ENCODE results near the gene KLF12. TPM values are rescaled to one million over a fixed set of nuclear protein-coding genes. Genes with fewer than 3 reads are reported as not detected.

KLF12 gene
- total RNA-seq, 1 experiment from 2014 or later: 7.8 TPM

- Histone ChIP-seq H4K20me1 (ENCODE audit: insufficient read depth) (no peaks in the 10 kb centered on the region), H3K9me3 (ENCODE audit: control insufficient read depth in 1 of 2, insufficient read depth in 1 of 2, low read depth in 1 of 2, low read length in 2 of 2) (no peaks in the 10 kb centered on the region), H3K4me1 (ENCODE audit: control insufficient read depth in 1 of 2, insufficient read depth in 2 of 2, low read length in 2 of 2) (no peaks in the 10 kb centered on the region), H3K4me2 (ENCODE audit: low read length) (no peak overlapping the region), H3K9me2 (ENCODE audit: insufficient read depth) (no peaks in the 10 kb centered on the region), H3K27ac (ENCODE audit: low read depth, low read length) (no peak overlapping the region), H2AFZ (ENCODE audit: low read depth, low read length, poor library complexity, severe bottlenecking) (no peak overlapping the region), H3K36me3 (ENCODE audit: control insufficient read depth in 1 of 2, insufficient read depth in 2 of 2, low read length in 2 of 2) (no peaks in the 10 kb centered on the region), H3K9ac (ENCODE audit: low read length) (no peak overlapping the region), H3K4me3 (replicated peaks in 1 of 2; ENCODE audit: low read depth in 1 of 2, low read length in 2 of 2) (no peak overlapping the region), H3K79me2 (ENCODE audit: insufficient read depth, low read length) (no peaks in the 10 kb centered on the region), H3K27me3 (ENCODE audit: insufficient read depth, low read length) (no peaks in the 10 kb centered on the region)
- RAD21 ChIA-PET (ENCODE audit: low non-redundant PET in 1 of 2, low total read pairs in 2 of 2, uncharacterized antibody in 2 of 2, unreplicated experiment in 2 of 2): no interaction called here
- CTCF ChIA-PET: no interaction called here
- POLR2A ChIA-PET: no interaction called here
- TF ChIP-seq RAD21 (IDR thresholded peaks at IDR 0.05; ENCODE audit: low read depth) (no peak), CBX3 (IDR thresholded peaks at IDR 0.05; ENCODE audit: low read depth) (no peak), EZH2 (IDR thresholded peaks at IDR 0.05) (no peak), CTCF (IDR thresholded peaks at IDR 0.05 in 2 of 3, conservative IDR thresholded peaks at IDR 0.05 in 1 of 3; ENCODE audit: borderline replicate concordance in 1 of 3, insufficient read depth in 1 of 3, low read depth in 2 of 3, low read length in 2 of 3) (no peak), SIN3A (IDR thresholded peaks at IDR 0.05; ENCODE audit: low read depth) (no peak), SRF (IDR thresholded peaks at IDR 0.05; ENCODE audit: low read depth) (no peak), ZNF274 (IDR thresholded peaks at IDR 0.05; ENCODE audit: low read depth, low read length) (no peak), POLR2A (IDR thresholded peaks at IDR 0.05; ENCODE audit: borderline replicate concordance, extremely low read depth, insufficient read depth, insufficient read length) (no peak), ZFX (IDR thresholded peaks at IDR 0.05) (no peak)
- TF ChIP-seq, protein P1, sequence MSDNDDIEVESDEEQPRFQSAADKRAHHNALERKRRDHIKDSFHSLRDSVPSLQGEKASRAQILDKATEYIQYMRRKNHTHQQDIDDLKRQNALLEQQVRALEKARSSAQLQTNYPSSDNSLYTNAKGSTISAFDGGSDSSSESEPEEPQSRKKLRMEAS (IDR thresholded peaks at IDR 0.05): no peak
- TF ChIP-seq, protein P2, sequence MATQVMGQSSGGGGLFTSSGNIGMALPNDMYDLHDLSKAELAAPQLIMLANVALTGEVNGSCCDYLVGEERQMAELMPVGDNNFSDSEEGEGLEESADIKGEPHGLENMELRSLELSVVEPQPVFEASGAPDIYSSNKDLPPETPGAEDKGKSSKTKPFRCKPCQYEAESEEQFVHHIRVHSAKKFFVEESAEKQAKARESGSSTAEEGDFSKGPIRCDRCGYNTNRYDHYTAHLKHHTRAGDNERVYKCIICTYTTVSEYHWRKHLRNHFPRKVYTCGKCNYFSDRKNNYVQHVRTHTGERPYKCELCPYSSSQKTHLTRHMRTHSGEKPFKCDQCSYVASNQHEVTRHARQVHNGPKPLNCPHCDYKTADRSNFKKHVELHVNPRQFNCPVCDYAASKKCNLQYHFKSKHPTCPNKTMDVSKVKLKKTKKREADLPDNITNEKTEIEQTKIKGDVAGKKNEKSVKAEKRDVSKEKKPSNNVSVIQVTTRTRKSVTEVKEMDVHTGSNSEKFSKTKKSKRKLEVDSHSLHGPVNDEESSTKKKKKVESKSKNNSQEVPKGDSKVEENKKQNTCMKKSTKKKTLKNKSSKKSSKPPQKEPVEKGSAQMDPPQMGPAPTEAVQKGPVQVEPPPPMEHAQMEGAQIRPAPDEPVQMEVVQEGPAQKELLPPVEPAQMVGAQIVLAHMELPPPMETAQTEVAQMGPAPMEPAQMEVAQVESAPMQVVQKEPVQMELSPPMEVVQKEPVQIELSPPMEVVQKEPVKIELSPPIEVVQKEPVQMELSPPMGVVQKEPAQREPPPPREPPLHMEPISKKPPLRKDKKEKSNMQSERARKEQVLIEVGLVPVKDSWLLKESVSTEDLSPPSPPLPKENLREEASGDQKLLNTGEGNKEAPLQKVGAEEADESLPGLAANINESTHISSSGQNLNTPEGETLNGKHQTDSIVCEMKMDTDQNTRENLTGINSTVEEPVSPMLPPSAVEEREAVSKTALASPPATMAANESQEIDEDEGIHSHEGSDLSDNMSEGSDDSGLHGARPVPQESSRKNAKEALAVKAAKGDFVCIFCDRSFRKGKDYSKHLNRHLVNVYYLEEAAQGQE (IDR thresholded peaks at IDR 0.05; ENCODE audit: low read depth): no peak
- TF ChIP-seq, protein P3, sequence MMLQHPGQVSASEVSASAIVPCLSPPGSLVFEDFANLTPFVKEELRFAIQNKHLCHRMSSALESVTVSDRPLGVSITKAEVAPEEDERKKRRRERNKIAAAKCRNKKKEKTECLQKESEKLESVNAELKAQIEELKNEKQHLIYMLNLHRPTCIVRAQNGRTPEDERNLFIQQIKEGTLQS (IDR thresholded peaks at IDR 0.05): no peak
- ATAC-seq (no peak), DNase-seq (ENCODE audit: low read depth, low spot score) (no peak)
- no TSS peak for BruUV-seq (replicated peaks)
- intact Hi-C loops (cut with micrococcal nuclease): no loop called here
Measured at GRCh38 chr13:74103196-74103595, 31.0 kb downstream of the KLF12 start.

Data from HCT116 (cell line).